ENCODE results near the gene ZBED4. TPM values are rescaled to one million over a fixed set of nuclear protein-coding genes. Genes with fewer than 3 reads are reported as not detected.

The ZBED4 gene, protein sequence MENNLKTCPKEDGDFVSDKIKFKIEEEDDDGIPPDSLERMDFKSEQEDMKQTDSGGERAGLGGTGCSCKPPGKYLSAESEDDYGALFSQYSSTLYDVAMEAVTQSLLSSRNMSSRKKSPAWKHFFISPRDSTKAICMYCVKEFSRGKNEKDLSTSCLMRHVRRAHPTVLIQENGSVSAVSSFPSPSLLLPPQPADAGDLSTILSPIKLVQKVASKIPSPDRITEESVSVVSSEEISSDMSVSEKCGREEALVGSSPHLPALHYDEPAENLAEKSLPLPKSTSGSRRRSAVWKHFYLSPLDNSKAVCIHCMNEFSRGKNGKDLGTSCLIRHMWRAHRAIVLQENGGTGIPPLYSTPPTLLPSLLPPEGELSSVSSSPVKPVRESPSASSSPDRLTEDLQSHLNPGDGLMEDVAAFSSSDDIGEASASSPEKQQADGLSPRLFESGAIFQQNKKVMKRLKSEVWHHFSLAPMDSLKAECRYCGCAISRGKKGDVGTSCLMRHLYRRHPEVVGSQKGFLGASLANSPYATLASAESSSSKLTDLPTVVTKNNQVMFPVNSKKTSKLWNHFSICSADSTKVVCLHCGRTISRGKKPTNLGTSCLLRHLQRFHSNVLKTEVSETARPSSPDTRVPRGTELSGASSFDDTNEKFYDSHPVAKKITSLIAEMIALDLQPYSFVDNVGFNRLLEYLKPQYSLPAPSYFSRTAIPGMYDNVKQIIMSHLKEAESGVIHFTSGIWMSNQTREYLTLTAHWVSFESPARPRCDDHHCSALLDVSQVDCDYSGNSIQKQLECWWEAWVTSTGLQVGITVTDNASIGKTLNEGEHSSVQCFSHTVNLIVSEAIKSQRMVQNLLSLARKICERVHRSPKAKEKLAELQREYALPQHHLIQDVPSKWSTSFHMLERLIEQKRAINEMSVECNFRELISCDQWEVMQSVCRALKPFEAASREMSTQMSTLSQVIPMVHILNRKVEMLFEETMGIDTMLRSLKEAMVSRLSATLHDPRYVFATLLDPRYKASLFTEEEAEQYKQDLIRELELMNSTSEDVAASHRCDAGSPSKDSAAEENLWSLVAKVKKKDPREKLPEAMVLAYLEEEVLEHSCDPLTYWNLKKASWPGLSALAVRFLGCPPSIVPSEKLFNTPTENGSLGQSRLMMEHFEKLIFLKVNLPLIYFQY
- 1 to 10 TPM; 2.9 to 8.6 (median 4.9) TPM for total RNA-seq
- 1 to 10 TPM; 2.2 to 7.8 TPM for polyA plus RNA-seq
- long read RNA-seq, donor 1, full-length matches to known transcripts: 1 of 5 reads
- long read RNA-seq, donor 1, partial matches to known transcripts: 0 of 5 reads
- long read RNA-seq, donor 1, other reads (novel, unspliced or antisense): 4 of 5 reads
- long read RNA-seq, donor 2, partial matches to known transcripts: 0 of 11 reads
- long read RNA-seq, donor 2, other reads (novel, unspliced or antisense): 11 of 11 reads
- long read RNA-seq, donor 3, partial matches to known transcripts: 0 of 16 reads
- long read RNA-seq, donor 3, other reads (novel, unspliced or antisense): 16 of 16 reads

DNA sequence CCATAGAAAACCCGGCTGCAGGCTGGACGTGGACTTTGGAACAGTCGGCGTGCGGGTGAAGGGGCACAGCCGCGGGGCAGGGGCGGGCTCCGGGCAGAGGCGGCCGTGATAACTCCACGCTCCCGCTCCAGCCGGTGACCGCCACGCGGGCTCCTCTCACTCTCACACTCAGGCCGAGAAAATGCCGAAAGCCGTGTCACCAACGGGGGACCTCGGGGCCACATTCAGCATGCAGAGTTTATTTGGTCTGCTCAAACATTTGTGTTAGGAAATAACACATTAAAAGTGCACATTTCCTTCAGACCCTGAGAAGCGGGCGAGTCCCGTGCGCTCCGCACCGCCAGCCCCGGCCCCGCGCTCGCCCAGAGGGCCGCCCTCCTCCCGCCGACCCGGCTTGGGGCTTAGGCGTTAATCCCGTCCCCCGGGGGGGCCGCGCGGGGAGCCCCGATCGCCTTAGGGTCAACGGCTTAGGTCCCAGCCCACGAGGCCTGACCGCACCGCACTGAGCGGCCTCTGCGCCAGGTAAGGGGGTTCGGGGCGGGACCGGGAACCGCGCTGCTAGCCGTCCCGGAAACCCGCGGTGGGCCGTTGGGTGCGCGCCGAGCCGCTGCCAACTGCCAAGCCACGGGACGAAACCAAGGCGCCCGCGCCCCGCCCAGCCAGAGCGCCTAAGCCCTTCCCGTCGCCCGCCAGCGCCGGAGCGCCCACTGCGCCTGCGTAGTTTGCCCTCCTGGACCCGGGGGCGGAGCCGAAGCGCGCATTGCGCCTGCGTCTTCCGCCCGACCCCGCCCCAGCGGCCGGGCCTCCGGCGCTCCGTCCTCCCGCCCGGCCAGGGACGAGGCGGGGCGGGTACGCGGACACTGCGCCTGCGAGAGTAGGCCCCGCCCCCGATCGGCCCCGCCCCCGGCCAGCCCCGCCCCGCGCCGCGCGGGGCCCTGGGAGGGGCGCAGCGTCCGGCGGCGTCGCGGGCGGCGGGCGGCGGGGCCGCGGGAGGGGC lies at the start of gene ZBED4:
ZBED4 (plus strand) TSS at position 947 of the 997 bp plus-strand sequence. CDS start 29,819 bp downstream, outside the sequence.
- peaks cover 0 to 3% (median 0%) of the 10 kb centered on the region in 9 donors for H3K36me3 ChIP-seq
- H3K27ac ChIP-seq: peak within 1 kb of the TSS; percentile 79 to 97 (median 95)
- peak; percentile 97 to 100 (median 98) for DNase-seq
- H3K4me3 ChIP-seq: peak within 1 kb of the TSS; percentile 63 to 95 (median 85)
- ATAC-seq: peak; percentile 94 to 96 (median 96)
- WGBS, 4 donors: 0 to 1% (median 1%) methylated on average over 25 to 127 of the region's 127 CpGs
- H3K27me3 ChIP-seq: peaks cover 15 to 26% (median 23%) of the 10 kb centered on the region in 9 donors
- no peaks in the 10 kb centered on the region for H3K9me3 ChIP-seq
- intact Hi-C loops (cut with DNase I): loop anchor here in 4 of 10 donors (2.0 to 10.0 kb wide), 6 partner anchors 24 to 66 kb away; partner anchors contain the start of genes ALG12 (in 3 of the 4) and CRELD2 (in 3 of the 4)
- peak; percentile 12 to 88 for TF ChIP-seq POLR2A (IDR thresholded peaks at IDR 0.05)
- TF ChIP-seq, protein P1, sequence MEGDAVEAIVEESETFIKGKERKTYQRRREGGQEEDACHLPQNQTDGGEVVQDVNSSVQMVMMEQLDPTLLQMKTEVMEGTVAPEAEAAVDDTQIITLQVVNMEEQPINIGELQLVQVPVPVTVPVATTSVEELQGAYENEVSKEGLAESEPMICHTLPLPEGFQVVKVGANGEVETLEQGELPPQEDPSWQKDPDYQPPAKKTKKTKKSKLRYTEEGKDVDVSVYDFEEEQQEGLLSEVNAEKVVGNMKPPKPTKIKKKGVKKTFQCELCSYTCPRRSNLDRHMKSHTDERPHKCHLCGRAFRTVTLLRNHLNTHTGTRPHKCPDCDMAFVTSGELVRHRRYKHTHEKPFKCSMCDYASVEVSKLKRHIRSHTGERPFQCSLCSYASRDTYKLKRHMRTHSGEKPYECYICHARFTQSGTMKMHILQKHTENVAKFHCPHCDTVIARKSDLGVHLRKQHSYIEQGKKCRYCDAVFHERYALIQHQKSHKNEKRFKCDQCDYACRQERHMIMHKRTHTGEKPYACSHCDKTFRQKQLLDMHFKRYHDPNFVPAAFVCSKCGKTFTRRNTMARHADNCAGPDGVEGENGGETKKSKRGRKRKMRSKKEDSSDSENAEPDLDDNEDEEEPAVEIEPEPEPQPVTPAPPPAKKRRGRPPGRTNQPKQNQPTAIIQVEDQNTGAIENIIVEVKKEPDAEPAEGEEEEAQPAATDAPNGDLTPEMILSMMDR (IDR thresholded peaks at IDR 0.05): no peak
- H3K4me1 ChIP-seq: peaks cover 8 to 48% (median 30%) of the 10 kb centered on the region in 12 donors

DNA sequence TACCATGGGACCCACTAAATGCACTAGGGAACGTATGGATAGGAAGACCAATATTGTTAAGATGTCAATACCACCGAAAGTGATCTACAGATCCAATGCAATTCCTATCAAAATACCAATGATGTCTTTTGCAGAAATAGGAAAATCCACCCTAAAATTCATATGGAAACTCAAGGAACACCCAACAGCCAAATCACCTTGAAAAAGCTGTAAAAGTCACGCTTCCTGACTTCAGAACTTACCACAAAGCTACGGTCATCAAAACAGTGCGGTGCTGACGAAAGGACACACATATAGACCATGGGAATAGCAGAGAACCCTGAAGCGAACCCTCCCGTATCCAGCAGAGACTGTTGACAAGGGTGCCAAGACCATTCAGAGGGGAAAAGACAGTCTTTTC lies 46.5 kb upstream of the ZBED4 start:
- Histone ChIP-seq H3K4me3 (no peak overlapping the region), H3K27me3 (no peaks in the 10 kb centered on the region), H3K9me3 (no peaks in the 10 kb centered on the region), H3K4me1 (peaks cover 0 to 62% (median 24%) of the 10 kb centered on the region in 12 donors), H3K27ac (no peak overlapping the region), H3K36me3 (peaks cover 0 to 29% (median 18%) of the 10 kb centered on the region in 9 donors)
- no peak for DNase-seq
- TF ChIP-seq POLR2A (IDR thresholded peaks at IDR 0.05): no peak
- TF ChIP-seq, protein P1 (IDR thresholded peaks at IDR 0.05): no peak
- no peak for ATAC-seq
- intact Hi-C loops (cut with DNase I): no loop called here
- WGBS, 4 donors: 97 to 98% (median 98%) methylated on average over 8 of the region's 8 CpGs
